GM21619 (cell line): ENCODE data around the gene SRPX.
A peak's percentile ranks its signal among the peaks of the same experiment; 100 is the strongest.

ENCODE experiments used
- ATAC-seq: cut with Tn5 transposase; IDR thresholded peaks from one replicate; pipeline ENCODE4 v1.9.1; 2021; ENCODE audit not compliant: unreplicated experiment

The SRPX gene

GRCh38 chrX:38142610-38143009 is 78.1 kb downstream of the SRPX start:
- no peak for ATAC-seq

DNA sequence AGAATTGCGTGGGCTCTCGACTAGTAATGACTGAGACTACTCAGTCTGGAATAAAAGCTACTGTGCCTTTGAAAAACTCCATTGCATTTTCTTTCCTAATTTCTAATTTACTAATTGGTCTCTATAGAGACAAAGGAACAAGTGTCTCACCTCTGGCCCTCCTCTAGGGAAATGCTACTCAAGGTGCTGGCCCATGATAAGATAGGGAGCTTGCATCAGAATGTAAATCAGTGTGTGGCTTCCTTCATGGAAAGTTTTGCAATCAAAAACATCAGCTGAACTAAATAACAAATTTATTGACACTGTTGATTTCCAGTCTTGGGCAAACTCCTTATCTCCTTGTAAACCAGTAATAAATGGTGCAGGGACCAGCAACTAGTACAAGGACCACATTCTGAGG is 81.8 kb downstream of the SRPX start:
- no peak for ATAC-seq

- ATAC-seq: no peak
Measured at GRCh38 chrX:38138157-38138891, 82.3 kb downstream of the SRPX start.

DNA sequence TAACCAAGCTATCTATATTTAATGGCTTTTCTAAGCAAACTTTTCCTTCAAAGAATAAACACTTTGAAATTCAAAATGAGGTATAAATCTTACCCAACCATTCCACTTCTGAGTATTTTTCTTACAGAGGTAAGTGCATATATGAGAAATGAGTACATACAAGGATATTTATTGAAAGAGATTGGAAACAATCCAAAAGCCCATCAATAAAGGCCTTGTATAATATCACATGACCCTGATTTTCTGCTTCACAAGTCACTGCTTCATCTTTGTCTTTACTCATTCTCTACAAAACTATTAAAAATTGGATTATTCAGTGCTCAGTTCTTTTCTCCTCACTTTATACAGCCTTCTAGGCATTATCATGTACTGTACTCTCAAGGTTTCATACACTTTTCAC is 91.3 kb downstream of the SRPX start:
- ATAC-seq: no peak

GRCh38 chrX:38127961-38128360 is 92.7 kb downstream of the SRPX start:
- no peak for ATAC-seq

DNA sequence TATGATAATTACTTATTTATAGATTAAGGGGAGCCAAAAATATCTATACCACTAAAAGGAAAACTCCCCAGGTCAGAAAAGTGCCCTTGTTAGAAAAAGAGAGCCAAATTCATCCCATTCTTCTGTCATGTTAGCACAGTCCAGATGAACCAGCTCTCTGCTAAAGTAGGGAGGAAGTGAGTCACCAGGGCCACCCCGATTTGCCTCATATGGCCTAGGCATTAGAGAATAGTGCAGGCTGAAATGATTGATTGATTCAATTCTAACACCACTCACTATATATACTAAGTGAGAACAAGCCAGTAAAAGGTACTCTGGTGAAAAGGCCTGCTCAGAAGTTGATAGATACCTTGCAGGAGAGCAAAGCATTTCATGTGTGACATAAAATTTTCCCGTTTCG is 94.5 kb downstream of the SRPX start:
- ATAC-seq: no peak

- no peak for ATAC-seq
Measured at GRCh38 chrX:38124000-38124399, 96.7 kb downstream of the SRPX start.

DNA sequence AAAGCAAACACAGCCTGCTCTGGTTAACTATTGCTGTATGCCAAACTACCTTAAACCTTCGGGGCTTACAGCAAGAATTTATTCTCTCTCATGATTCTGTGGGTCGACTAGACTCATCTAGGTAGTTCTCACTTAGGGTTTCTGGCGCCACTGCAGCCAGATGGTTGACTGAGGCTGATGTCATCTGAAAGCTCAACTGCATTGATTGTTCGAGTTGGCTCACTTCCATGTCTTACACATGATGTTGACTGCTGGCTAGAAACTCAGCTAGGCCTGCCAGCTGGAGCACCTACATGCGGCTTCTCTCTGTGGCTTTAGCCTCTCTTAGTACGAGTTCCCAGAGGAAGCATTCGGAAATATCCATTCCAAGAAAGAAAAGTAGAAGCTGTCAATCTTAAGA is 103.2 kb downstream of the SRPX start:
- ATAC-seq: no peak

DNA sequence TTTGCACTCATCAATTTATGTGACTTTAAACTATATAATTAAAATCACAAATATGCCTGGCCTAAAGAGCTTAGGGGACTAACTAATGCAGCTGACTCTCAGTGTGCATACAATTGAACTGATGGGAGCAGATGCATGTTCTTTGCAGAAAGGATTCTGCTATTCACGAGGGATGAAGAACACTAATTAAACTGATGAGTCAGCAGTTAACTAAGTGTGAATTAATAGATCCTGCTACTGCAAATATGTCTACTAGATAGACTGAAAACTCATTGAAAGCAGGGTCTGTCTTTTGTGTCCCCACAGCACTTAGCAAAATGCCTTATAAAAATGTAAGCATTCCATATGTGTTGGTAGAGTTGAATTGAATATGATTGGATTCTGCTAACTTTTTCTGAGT is 104.0 kb downstream of the SRPX start:
- ATAC-seq: no peak

- peak; percentile 65 for ATAC-seq
Measured at GRCh38 chrX:38112566-38112965, 108.1 kb downstream of the SRPX start.

DNA sequence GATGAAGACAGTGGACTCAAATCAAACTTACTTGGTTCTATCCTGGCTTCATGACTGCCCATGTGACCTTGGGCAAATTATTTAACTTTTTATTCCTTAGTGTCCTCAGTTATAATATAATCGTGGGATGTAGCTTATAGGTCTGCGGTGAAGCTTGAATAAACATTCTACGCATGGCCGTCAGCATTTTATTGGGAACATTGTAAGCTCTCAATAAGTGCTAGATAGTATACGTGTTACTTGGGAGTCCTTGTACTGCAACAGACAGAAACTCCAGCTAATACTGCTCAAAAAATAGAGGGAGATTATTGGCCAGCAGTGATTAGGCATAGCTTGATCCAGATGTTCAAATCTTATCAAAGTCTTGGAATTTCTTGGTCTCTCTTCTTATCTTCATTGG is 109.5 kb downstream of the SRPX start:
- ATAC-seq: no peak

- ATAC-seq: no peak
Measured at GRCh38 chrX:38110231-38110630, 110.4 kb downstream of the SRPX start.

GRCh38 chrX:38109042-38109898 is 111.4 kb downstream of the SRPX start:
- ATAC-seq: no peak

GRCh38 chrX:38108364-38108763 is 112.3 kb downstream of the SRPX start:
- no peak for ATAC-seq

DNA sequence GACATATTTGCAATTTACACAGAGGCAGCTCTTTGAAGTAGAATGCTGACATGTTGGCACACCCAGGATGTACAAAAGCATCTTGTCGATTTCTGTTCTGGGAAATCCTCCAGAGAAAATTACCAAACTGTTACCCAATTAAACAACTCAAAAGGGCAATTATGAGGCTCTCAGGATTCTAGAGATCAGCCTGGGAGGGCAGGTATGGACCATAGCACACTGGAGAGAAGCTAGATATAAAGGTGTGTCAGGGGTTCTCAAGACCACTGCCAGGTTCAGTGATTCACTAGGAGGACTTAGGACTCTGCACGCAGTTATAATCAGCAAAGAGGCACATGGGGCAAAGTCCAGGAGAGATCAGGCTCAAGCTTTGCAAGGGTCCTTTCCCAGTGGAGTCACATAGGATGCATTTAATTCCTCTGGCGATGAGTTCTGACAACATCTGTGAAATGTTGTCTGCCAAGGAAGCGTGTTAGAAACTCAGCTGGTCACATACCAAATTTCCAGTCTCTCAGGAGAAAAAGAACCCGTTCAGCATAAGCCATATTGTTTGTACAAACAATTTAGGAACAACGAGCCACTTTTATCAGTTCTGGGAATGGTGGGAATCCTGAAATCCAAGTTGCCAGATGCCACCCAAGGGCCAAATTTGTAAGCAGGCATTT is 113.5 kb downstream of the SRPX start:
- no peak for ATAC-seq

DNA sequence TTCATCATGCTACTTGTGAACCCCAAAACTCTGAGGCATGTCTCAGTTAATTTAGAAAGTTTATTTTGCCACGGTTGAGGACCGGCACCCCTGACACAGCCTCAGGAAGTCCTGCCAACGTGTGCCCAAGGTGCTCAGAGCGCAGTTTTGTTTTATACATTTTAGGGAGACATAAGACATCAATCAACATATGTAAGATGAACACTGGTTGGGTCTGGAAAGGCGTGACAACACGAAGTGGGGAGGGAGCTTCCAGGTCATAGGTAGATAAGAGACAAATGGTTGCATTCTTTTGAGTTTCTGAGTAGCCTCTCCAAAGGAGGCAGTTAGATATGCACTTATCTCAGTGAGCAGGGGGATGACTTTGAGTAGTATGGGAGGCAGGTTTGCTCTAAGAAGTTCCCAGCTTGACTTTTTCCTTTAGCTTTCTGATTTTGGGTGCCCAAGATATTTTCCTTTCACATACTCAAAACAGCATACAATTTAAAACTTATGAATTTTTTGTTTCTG is 115.4 kb downstream of the SRPX start:
- no peak for ATAC-seq

DNA sequence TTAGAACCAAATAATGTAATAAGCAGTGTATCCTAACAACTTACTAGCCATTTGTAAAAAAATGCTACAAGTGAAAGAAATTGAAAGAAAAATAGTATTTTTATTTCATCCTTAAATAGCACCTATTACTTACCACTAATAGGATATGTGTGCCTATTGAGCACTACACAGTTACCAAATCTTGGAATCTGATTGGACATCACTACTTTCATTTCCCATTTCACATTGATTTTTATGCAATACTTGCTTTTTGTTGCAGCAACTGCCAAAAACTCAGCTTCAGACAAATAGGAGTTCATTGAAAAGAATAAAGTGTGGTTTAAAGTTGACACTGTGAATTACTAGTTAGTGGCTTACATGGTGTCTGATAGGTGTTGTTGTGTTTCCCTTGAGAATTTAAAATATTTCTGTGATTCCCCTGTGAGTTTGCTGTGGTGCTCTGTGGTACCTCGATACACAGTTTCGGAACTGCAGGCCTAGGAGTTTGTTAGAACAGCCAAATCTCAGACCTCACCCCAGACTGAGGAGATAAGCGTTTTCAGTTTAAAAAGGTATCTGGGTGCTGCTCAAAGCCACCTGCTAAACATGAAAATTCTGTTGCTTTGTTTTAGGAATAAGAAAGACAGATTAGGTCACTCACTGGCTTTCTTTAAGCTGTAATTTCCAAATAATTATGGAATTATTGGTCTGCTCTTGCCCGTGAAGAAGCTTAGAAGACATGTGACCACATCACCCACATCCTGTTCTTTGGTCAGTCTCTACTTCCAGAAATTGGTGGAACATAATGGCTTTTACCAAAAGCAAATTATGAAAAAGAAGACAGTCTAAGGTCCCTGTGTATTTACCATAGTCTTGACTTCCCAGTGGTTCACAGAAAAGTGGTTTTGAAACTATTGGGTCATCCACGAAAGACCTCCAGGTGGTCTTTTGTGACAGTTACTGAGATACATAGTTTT is 116.5 kb downstream of the SRPX start:
- peak; percentile 88 for ATAC-seq

DNA sequence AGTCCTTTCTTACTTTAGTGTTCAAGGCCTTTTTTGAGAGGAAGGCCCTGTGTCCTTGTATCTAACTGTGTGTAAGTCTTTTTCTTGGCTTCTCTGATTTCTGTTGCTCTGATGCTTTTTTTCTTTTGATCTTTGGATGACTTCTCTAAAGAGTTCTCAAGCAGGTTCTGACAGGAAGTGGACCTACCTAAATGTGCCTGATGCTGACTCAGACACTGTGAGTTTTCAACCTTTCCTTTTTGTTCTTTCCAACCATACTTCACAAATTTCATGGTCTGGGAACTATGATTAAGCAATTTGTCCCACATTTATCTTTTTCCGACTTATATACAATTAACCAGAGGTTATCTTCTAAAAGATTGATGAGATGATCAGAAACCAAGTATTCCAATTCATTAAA is 117.8 kb downstream of the SRPX start:
- ATAC-seq: no peak

DNA sequence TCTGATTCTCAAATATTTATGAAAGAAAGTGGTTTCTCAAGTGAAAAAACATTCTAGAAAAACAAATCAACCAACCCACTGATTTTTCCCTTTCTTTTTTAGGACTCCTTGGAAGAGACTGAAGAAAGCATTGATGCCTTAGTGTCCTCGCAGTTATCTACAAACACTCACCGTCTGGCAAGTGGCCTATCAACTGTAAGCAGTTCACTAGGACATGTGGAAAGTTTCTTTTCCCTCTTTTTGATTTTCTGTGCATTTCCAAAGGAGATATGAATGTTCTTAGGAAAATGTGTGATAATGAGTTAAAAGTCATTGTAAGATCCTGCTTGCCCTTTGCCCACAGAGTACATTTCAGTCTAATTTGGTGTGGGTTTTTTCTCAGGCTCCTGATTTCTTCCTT is 118.4 kb downstream of the SRPX start:
- no peak for ATAC-seq

GRCh38 chrX:38099688-38100087 is 121.0 kb downstream of the SRPX start:
- no peak for ATAC-seq
